Measurements from ENCODE around the gene RNF8. TPM values are rescaled to one million over a fixed set of nuclear protein-coding genes. Genes with fewer than 3 reads are reported as not detected.

The RNF8 gene
- total and polyA plus RNA-seq, 7 donors, result 9.4 to 28.5 (median 12.7) TPM

DNA sequence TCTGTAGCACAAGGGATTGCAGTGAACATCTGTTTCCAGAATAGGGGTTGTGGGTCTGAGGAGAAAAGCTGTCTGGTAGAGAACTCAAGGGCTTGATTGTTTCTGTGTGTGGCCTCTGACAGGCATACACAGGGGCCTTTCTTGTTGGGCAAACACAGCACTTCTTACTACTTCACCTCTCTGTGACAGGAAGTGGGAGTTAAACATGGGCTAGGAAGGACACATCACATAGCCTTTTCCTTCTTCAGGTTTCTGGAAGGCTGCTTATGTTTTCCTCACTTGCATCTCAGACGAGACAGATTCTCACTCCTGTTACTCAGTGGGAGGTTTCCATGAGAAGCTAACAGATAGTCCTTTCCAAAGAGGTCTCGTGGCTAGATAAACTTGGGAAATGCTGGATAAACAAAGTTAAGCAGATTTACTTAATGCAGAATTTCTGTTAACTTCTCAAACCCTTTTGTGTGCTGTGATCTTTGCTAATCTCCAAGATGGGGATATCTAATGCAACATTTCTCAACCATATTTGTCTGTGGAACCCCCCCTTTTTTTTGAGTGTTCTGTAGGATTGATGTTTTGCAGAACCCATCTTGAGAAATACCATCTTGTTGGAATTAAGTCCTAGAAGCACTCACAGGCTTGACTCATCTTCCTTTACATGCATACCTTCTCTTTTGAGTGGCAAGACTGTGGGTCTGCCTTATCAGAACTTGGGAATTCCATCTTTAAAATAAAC is 41.9 kb upstream of the RNF8 start:
- ATAC-seq (no peak), DNase-seq (no peak)
- Histone ChIP-seq H3K27me3 (ENCODE audit: insufficient read depth in 3 of 3, low read length in 2 of 3) (no peaks in the 10 kb centered on the region), H3K27ac (no peak overlapping the region), H3K36me3 (ENCODE audit: insufficient read depth in 1 of 2, low read depth in 1 of 2) (peaks cover 3 to 52% of the 10 kb centered on the region in 2 donors), H3K9me3 (no peaks in the 10 kb centered on the region), H3K4me1 (peaks cover 16% of the 10 kb centered on the region), H3K4me3 (no peak overlapping the region)
- 83 to 95% (median 94%) methylated on average over 2 of the region's 2 CpGs for WGBS, 3 donors
- intact Hi-C loops (cut with DNase I), result no loop called here
- TF ChIP-seq, protein P1, sequence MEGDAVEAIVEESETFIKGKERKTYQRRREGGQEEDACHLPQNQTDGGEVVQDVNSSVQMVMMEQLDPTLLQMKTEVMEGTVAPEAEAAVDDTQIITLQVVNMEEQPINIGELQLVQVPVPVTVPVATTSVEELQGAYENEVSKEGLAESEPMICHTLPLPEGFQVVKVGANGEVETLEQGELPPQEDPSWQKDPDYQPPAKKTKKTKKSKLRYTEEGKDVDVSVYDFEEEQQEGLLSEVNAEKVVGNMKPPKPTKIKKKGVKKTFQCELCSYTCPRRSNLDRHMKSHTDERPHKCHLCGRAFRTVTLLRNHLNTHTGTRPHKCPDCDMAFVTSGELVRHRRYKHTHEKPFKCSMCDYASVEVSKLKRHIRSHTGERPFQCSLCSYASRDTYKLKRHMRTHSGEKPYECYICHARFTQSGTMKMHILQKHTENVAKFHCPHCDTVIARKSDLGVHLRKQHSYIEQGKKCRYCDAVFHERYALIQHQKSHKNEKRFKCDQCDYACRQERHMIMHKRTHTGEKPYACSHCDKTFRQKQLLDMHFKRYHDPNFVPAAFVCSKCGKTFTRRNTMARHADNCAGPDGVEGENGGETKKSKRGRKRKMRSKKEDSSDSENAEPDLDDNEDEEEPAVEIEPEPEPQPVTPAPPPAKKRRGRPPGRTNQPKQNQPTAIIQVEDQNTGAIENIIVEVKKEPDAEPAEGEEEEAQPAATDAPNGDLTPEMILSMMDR (IDR thresholded peaks at IDR 0.05), result no peak

DNA sequence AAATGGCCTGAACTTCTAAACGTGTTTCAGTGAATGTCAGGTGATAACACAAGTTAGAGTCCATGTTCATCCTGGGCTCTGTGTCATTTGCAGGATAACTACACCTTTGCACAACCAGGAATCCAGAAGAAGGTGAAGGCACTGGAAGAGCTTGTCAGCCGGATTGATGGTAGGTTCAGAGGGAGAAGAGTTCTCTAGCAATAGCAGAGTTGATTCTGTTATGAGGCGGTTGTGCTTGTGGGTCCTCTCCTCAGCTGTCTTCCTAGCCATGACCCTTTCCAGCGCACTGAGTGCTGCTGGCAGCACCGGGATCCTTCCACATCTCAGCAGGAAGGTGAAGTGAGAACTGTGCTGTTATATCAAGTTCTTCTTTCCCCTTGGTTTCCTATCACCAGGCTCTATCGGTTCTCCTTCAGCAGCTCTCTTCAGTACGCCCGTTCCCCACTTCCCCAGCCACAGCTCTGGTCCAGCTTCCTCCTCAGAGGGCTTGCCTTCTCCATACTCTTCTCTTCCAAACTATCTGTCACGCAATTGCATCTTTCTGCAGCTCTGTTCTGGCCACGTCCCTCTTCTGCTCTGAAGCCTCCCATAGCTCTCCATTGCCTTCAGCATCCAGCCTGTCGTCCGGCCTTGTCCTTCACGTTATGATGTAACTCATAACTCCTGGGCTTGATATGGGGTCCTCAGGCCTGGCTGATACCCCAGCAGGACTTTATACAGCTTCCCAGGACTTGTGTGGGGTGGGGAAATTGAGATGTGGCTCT is 39.9 kb upstream of the RNF8 start:
- TF ChIP-seq, protein P1 (IDR thresholded peaks at IDR 0.05), result no peak
- DNase-seq, result no peak
- H3K9me3 ChIP-seq, result no peaks in the 10 kb centered on the region
- H3K27ac ChIP-seq, result no peak overlapping the region
- H3K4me3 ChIP-seq, result no peak overlapping the region
- H3K4me1 ChIP-seq, result peaks cover 5% of the 10 kb centered on the region
- ATAC-seq, result no peak
- no peaks in the 10 kb centered on the region for H3K27me3 ChIP-seq (ENCODE audit: insufficient read depth in 3 of 3, low read length in 2 of 3)
- H3K36me3 ChIP-seq (ENCODE audit: insufficient read depth in 1 of 2, low read depth in 1 of 2), result peaks cover 3 to 72% of the 10 kb centered on the region in 2 donors
- 89 to 94% (median 93%) methylated on average over 13 of the region's 13 CpGs for WGBS, 3 donors
- intact Hi-C loops (cut with DNase I), result no loop called here

DNA sequence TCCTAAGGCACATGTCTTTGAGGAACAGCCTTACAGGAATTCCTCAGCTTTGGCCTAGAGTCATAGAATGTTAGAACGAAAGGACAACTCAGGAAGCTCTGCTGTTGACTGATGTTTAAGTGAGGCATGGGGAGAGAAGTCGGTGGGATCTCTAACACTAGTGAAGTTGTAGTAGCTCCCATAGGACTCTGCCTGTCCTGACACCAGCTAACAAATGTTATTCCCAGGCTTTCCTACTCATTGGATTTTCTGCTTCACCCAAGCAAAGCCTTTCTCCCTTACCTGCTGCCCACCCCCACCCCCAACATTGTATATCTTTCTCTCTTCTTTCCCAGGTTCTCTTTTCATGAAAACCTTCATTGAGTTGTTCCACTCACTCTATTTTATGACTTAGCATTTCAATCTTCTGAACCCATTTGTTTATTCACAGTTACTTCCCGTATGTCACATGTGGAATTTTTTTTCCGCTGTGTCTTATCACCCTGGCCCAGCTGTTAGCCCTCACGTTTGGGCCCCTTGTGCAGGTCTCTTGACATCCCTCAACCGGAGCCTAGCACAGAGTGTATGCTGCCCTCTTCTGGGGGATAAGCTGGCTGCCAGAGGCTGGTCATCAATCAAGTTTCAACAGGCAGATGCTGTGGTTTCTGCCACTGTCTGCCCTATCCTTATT is 39.2 kb upstream of the RNF8 start:
- no peak overlapping the region for H3K27ac ChIP-seq
- intact Hi-C loops (cut with DNase I), result no loop called here
- peak; percentile 82 to 90 (median 86) for ATAC-seq
- no peaks in the 10 kb centered on the region for H3K9me3 ChIP-seq
- 52 to 57% (median 55%) methylated on average over 6 of the region's 6 CpGs for WGBS, 3 donors
- H3K4me1 ChIP-seq, result no peaks in the 10 kb centered on the region
- no peaks in the 10 kb centered on the region for H3K27me3 ChIP-seq (ENCODE audit: insufficient read depth in 3 of 3, low read length in 2 of 3)
- H3K4me3 ChIP-seq, result no peak overlapping the region
- peaks cover 3 to 74% of the 10 kb centered on the region in 2 donors for H3K36me3 ChIP-seq (ENCODE audit: insufficient read depth in 1 of 2, low read depth in 1 of 2)
- DNase-seq, result peak in 1 of 2 donors; percentile 24
- TF ChIP-seq, protein P1 (IDR thresholded peaks at IDR 0.05), result peak; percentile 53

DNA sequence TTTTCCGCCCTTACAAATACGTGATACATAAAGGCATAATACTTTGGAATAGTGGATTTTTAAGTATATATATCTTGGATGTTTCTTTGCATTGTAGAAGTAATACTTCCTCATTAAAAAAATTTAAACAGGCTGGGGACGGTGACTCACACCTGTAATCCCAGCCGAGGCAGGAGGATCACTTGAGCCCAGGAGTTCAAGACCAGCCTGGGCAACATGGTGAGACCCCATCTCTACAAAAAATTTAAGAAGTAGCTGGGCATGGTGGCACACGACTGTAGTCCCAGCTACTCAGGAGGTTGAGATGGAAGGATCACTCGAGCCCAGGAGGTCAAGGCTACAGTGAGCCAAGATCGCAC is 38.6 kb upstream of the RNF8 start:
- intact Hi-C loops (cut with DNase I), result no loop called here
- Histone ChIP-seq H3K27me3 (ENCODE audit: insufficient read depth in 3 of 3, low read length in 2 of 3) (no peaks in the 10 kb centered on the region), H3K36me3 (ENCODE audit: insufficient read depth in 1 of 2, low read depth in 1 of 2) (peaks cover 3 to 80% of the 10 kb centered on the region in 2 donors), H3K4me1 (no peaks in the 10 kb centered on the region), H3K9me3 (no peaks in the 10 kb centered on the region), H3K27ac (no peak overlapping the region), H3K4me3 (no peak overlapping the region)
- WGBS, 3 donors, result 83 to 90% (median 89%) methylated on average over 7 of the region's 7 CpGs
- ATAC-seq, result peak; percentile 5 to 39 (median 16)
- DNase-seq, result no peak
- TF ChIP-seq, protein P1 (IDR thresholded peaks at IDR 0.05), result no peak

All from psoas muscle (tissue), 8 donors.